ENCODE results near the gene RNF2.
"Not testable (repeated sequence)": the region's sequence is repeated elsewhere in the genome, so short reads cannot be mapped to it uniquely, and the experiment has no call there.

The RNF2 gene

GRCh38 chr1:185053204-185053603 is 7.8 kb downstream of the RNF2 start:
- DNase-seq = no peak

GRCh38 chr1:185054365-185055060 is 9.2 kb downstream of the RNF2 start:
- no peak for DNase-seq

DNA sequence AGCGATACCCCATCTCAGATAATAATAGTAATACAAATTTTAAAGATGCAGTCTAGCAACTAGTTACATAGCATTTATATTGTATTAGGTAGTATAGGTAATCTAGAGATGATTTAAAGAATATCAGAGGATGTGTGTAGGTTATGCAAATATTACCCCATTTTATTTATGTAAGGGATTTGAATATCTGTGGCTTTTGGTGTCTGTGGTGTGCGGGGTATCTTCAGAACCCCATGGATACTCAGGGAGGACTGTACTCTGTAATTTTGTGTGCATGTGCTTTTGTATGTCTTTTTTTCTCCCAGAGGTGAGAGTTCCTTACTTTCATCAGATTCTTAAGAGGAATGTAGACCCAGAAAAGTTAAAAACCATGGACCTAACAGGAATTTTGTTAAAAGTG is 12.8 kb downstream of the RNF2 start:
- DNase-seq = no peak

GRCh38 chr1:185058876-185059275 is 13.5 kb downstream of the RNF2 start:
- DNase-seq = no peak

GRCh38 chr1:185059950-185060571 is 14.7 kb downstream of the RNF2 start:
- DNase-seq = no peak

DNA sequence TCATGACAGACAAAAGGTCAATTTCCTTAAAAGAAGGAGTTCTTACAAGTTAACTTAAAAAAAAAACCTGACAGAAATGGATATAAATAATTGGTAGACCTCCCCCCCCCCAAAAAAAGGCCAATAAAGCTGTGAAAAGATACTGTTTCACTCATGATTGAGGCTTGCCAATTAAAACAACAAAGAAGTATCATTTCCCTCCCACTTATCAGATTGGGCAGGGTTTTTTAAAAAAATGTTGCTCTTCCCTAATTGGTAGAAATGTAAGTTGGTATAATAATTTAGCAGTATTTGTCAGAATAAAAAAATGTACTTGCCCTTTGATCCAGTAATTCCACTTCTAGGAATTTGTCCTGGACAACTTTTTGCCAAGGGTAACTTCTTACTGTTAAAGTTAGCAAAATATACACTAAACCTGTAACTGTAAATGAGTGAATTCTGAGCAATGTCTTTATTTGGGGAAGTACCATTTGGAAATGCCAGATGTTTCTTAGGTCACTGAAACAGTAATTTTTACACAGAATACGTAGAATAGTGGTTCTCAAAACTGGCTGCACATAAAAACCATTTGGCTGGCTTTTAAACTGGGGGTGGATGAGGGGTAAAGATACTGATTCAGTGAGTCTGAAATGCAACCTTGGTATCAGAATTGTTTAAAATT is 17.5 kb downstream of the RNF2 start:
- DNase-seq = no peak

- no peak for DNase-seq
Measured at GRCh38 chr1:185063719-185064118, 18.4 kb downstream of the RNF2 start.

DNA sequence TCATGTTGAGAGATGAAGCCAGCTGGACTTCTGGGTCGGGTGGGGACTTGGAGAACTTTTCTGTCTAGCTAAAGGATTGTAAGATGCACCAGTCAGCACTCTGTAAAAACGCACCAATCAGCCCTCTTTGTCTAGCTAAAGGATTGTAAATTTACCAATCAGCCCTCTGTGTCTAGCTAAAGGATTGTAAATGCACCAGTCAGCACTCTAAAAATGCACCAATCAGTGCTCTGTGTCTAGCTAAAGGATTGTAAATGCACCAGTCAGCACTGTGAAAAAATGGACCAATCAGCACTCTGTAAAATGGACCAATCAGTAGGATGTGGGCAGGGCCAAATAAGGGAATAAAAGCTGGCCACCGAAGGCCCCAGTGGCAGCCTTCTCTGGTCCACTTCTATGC is 19.6 kb downstream of the RNF2 start:
- DNase-seq = not testable (repeated sequence)

DNA sequence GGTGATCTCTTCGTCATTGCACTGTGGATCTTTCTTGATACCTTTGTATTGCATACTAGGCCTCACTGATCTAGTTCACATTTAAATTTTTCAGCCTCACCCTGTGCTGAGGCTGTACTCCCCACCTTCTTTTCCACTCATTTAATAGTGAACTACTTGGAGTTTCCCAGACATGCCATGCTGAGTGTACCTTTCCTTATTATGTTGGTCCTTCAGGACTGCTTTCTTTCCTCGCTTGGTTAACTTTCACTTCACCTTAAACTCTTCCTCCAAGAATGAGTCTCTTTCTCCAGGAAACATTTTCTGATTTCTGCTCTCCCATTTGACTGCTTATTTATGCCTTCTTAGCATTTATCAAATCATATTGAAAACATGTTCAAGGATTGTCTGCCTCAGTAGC is 20.8 kb downstream of the RNF2 start:
- no peak for DNase-seq

DNA sequence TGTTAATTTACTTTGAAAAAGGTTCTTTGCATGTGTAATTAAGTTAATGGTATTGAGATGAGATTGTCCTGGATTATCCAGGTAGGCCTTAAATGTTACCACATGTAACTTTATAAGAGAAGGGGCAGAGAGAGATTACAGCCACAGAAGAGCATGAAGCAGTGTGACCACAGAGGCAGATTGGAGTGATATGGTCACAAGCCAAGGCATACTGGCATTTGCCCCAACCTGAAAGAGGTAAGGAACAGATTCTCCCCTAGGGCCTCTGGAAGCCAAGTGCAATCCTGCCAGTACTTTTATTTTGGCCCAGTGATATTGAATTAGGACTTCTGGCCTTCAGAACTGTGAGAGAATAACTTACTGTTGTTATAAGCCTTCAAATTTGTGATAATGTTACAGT is 23.0 kb downstream of the RNF2 start:
- no peak for DNase-seq

DNA sequence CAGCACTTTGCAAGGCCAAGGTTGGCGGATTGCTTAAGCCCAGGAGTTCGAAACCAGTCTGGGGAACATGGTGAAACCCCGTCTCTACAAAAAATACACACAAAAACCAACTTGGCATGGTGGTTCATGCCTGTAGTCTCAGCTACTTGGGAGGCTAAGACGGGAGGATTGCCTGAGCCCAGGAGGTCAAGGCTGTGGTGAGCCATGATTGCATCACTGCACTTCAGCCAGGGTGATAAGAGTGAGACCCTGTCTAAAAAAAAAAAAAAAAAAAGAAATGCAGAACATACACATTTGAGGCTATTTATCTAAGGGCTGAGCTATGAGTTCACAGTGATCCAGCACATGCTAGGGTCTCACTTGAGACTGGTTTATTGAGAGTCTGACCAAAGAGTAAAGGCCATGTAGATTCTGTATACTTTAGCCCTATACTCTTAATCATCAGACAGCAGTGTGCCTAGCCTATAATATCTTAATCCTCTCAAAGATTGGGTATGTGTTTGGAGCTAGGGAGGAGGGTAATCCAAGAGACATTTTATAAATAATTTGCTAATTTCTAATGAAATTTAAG is 23.9 kb downstream of the RNF2 start:
- no peak for DNase-seq

GRCh38 chr1:185070051-185070450 is 24.7 kb downstream of the RNF2 start:
- no peak for DNase-seq

GRCh38 chr1:185073725-185074124 is 28.4 kb downstream of the RNF2 start:
- DNase-seq = no peak

GRCh38 chr1:185074307-185074706 is 28.9 kb downstream of the RNF2 start:
- no peak for DNase-seq

DNA sequence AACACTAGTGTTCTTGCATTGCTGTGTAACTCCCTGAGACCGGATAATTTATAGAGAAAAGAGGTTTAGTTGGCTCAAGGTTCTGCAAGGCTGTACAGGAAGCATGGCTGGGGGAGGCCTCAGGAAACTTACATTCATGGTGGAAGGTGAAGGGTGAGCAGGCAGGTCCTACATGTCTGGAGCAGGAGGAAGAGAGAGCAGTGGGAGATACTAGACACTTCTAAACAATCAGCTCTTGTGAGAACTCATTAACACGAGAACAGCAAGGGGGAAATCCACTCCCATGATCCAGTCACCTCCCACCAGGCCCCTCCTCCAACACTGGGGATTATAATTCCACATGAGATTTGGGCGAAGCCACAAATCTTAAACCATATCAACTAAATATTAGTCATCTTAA is 30.1 kb downstream of the RNF2 start:
- DNase-seq = no peak

- DNase-seq = no peak
Measured at GRCh38 chr1:185077374-185077773, 32.0 kb downstream of the RNF2 start.

DNA sequence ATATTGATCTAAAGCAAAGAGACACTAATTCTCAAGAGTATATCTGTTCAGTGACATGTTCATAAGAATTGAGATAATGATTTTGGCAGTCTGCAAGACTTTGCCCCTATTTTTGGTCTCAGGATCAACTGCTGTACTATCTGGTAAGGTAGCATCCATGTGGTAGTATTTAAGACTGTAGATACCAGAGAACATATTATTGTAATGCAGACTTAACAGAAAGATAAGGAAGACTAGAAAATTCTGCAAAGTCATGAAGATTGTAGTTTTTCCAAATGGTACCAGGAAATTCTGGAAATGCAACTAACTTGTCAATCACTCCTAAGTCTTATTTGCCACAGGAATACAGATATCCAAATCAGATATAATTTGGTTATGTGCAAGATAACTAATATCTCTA is 35.1 kb downstream of the RNF2 start:
- no peak for DNase-seq

DNA sequence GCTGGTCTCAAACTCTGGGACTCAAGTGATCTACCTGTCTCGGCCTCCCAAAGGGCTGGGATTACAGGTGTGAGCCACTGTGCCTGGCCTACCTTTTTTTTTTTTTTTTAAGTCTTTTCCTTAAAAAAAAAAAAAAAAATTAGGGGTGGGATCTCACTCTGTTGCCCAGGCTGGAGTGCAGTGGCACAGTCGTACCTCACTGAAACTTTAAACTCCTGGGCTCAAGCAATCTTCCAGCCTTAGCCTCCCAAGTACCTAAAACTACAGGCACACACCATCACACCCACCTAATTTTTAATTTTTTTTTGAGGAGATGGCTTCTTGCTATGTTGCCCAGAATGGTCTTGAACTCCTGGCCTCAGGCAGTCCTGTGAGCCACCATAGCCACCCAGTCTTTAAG is 38.5 kb downstream of the RNF2 start:
- DNase-seq = no peak

GRCh38 chr1:185087101-185087500 is 41.7 kb downstream of the RNF2 start:
- DNase-seq = no peak

DNA sequence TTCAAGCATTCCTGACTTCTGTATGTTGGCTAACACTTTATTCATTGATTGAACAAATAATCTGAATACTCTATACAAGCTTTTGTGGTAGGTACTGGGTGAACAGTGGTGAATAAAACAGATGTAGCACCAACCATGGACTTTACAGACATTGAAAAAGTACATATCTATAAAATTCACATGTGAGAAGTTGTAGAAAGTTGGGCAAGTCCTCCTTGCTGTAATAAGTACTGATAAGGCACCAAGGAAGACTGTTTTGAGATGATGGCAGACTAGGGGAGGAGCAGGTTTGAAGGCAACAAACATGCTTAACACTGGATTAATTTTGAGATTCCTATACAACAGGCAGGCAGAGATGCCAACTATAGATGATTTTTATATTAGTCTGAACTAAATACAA is 42.4 kb downstream of the RNF2 start:
- no peak for DNase-seq

- no peak for DNase-seq
Measured at GRCh38 chr1:185091480-185091879, 46.1 kb downstream of the RNF2 start.

DNA sequence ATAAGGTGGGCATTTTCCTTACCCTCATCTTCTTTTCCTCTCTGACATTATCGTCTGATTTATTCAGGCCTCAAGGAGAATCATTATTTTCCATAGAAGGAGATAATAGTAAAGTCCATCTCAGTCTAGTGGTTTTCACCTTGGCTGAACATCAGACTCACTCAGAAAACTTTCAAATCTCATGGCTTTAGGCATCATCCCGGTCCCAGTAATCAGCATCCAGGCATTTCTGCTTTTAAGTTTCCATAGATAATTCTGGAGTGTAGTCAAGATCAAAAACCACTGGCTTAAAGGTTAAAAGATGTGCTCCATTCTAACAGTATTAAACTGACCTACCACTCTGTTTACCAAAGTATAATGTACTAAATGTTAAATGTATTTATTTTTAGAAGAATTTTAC is 49.4 kb downstream of the RNF2 start:
- DNase-seq = no peak

- no peak for DNase-seq
Measured at GRCh38 chr1:185096531-185096930, 51.2 kb downstream of the RNF2 start.

DNA sequence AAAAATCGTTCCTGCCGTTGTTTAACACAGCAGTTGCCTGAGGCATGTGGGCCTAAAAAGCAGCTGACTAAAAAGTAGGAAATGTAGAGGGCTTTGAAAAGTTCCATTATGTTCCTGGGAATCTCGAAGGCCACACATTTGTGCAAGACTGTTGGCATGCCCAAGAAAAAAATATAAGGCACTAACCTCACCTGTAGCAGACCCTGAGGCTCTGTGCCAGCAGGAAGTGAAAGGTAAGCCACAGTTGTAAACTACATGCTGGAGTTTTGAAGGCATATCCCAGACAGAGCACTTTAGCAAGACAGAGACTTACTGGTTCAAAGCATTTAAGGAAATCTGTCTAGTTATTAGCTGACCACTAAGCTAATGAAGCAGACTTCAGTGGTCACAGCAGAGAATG is 58.7 kb downstream of the RNF2 start:
- DNase-seq = no peak
